Mesenchymal stem cell (in vitro differentiated cells and primary cell): Measurements from ENCODE around the gene RUNX2.
"Not testable (repeated sequence)": the region's sequence is repeated elsewhere in the genome, so short reads cannot be mapped to it uniquely, and the experiment has no call there.

Source experiments
- DNase-seq: peaks from one replicate; pipeline ENCODE4 v3.0.0-alpha.2; 2013
- H2AFZ ChIP-seq: one replicate; pipeline ENCODE4 v1.6.1; 2013; ENCODE audit warnings: low read depth, mild to moderate bottlenecking, control low read depth, inconsistent platforms, low read length, moderate library complexity
- H2AK5ac ChIP-seq: 2 replicates; pipeline ENCODE4 v1.6.1; 2013; ENCODE audit warnings: low read length, moderate library complexity, mild to moderate bottlenecking, inconsistent platforms; ENCODE audit not compliant: severe bottlenecking
- H2BK120ac ChIP-seq: one replicate; pipeline ENCODE4 v1.6.1; 2013; ENCODE audit warnings: low read depth, mild to moderate bottlenecking, inconsistent platforms, low read length, moderate library complexity
- H2BK12ac ChIP-seq, 2 experiments: one replicate each; pipeline ENCODE4 v1.6.1; 2013; ENCODE audit warnings: inconsistent platforms in 2 of 2, low read length in 2 of 2, mild to moderate bottlenecking in 2 of 2, moderate library complexity in 2 of 2, control low read depth in 1 of 2
- H2BK15ac ChIP-seq: one replicate; pipeline ENCODE4 v1.6.1; 2013; ENCODE audit warnings: mild to moderate bottlenecking, low read depth, inconsistent platforms; ENCODE audit not compliant: poor library complexity, severe bottlenecking
- H2BK5ac ChIP-seq: 2 replicates; pipeline ENCODE4 v1.6.1; 2013; ENCODE audit warnings: low read depth, mild to moderate bottlenecking, low read length, control low read depth, inconsistent platforms; ENCODE audit not compliant: poor library complexity, severe bottlenecking
- H3K14ac ChIP-seq, 2 experiments: one replicate each; pipeline ENCODE4 v1.6.1; 2013; ENCODE audit warnings: inconsistent platforms in 2 of 2, low read length in 2 of 2, control low read depth in 1 of 2, mild to moderate bottlenecking in 1 of 2, moderate library complexity in 1 of 2
- H3K18ac ChIP-seq, 2 experiments: one replicate each; pipeline ENCODE4 v1.6.1; 2013; ENCODE audit warnings: inconsistent platforms in 2 of 2, low read length in 2 of 2, control low read depth in 1 of 2, low read depth in 1 of 2, mild to moderate bottlenecking in 1 of 2
- H3K23ac ChIP-seq, 2 experiments: one replicate each; pipeline ENCODE4 v1.6.1; 2013; ENCODE audit warnings: inconsistent platforms in 2 of 2, low read length in 2 of 2, mild to moderate bottlenecking in 2 of 2, moderate library complexity in 2 of 2, control low read depth in 1 of 2
- H3K27ac ChIP-seq: 2 replicates; pipeline ENCODE4 v1.5.1; 2013; ENCODE audit warnings: mild to moderate bottlenecking, moderate library complexity, low read length, control low read depth, inconsistent platforms; ENCODE audit not compliant: poor library complexity, severe bottlenecking
- H3K27me3 ChIP-seq, 2 experiments: 2 replicates each; pipeline versions ENCODE4 v1.6.1 to v1.7.0; 2013; ENCODE audit warnings: low read length in 2 of 2, mild to moderate bottlenecking in 2 of 2, moderate library complexity in 2 of 2, control low read depth in 1 of 2, inconsistent platforms in 1 of 2; ENCODE audit not compliant: control insufficient read depth in 1 of 2, insufficient read depth in 1 of 2
- H3K36me3 ChIP-seq, 2 experiments: 2 replicates each; pipeline versions ENCODE4 v1.6.1 to v1.7.0; 2013; ENCODE audit warnings: low read length in 2 of 2, control low read depth in 1 of 2, inconsistent platforms in 1 of 2, low read depth in 1 of 2, mild to moderate bottlenecking in 1 of 2; ENCODE audit not compliant: insufficient read depth in 2 of 2, control insufficient read depth in 1 of 2
- H3K4ac ChIP-seq, 2 experiments: one replicate each; pipeline ENCODE4 v1.6.1; 2013; ENCODE audit warnings: inconsistent platforms in 2 of 2, low read length in 2 of 2, mild to moderate bottlenecking in 2 of 2, moderate library complexity in 2 of 2, control low read depth in 1 of 2, low read depth in 1 of 2
- H3K4me1 ChIP-seq: 2 replicates; pipeline ENCODE4 v1.6.1; 2013; ENCODE audit warnings: low read depth, low read length, control low read depth; ENCODE audit not compliant: control insufficient read depth, insufficient read depth
- H3K4me2 ChIP-seq: 2 replicates; pipeline ENCODE4 v1.6.1; 2013; ENCODE audit warnings: low read length, mild to moderate bottlenecking, inconsistent platforms; ENCODE audit not compliant: poor library complexity, severe bottlenecking
- H3K4me3 ChIP-seq, 2 experiments: 2 replicates each; pipeline versions ENCODE4 v1.5.1 to v1.7.0; 2013; ENCODE audit warnings: low read length in 2 of 2, mild to moderate bottlenecking in 2 of 2, control low read depth in 1 of 2, low read depth in 1 of 2; ENCODE audit not compliant: insufficient read depth in 1 of 2
- H3K79me1 ChIP-seq: replicated peaks from 2 replicates; pipeline ENCODE4 v1.6.1; 2013; ENCODE audit warnings: mild to moderate bottlenecking, control low read depth, low read length, inconsistent platforms; ENCODE audit not compliant: poor library complexity, severe bottlenecking
- H3K9ac ChIP-seq: 2 replicates; pipeline ENCODE4 v1.7.0; 2013; ENCODE audit warnings: mild to moderate bottlenecking, low read length, moderate library complexity
- H3K9me3 ChIP-seq: 2 replicates; pipeline ENCODE4 v1.7.0; 2013; ENCODE audit warnings: mild to moderate bottlenecking, low read length; ENCODE audit not compliant: control insufficient read depth
- H4K8ac ChIP-seq: one replicate; pipeline ENCODE4 v1.6.1; 2013; ENCODE audit warnings: inconsistent platforms, mild to moderate bottlenecking, low read length, moderate library complexity
- H4K91ac ChIP-seq: one replicate; pipeline ENCODE4 v1.6.1; 2013; ENCODE audit warnings: mild to moderate bottlenecking, low read length, inconsistent platforms
- WGBS: methylation state at CpG from one replicate; pipeline ENCODE4 v1.1.7; 2013; ENCODE audit warnings: mixed read lengths; 5-methylcytosine and 5-hydroxymethylcytosine counted together

The RUNX2 gene

GRCh38 chr6:45556828-45557227 is 228.7 kb downstream of the RUNX2 start:
- WGBS = 83% methylated on average over 4 of the region's 5 CpGs
- peak; percentile 34 for DNase-seq
- peaks cover 11% of the 10 kb centered on the region for H3K79me1 ChIP-seq

GRCh38 chr6:45557454-45557853 is 229.3 kb downstream of the RUNX2 start:
- Histone ChIP-seq H3K36me3 (peaks cover 0 to 3% of the 10 kb centered on the region in 2 experiments), H2BK15ac (no peak overlapping the region), H2BK120ac (peak overlapping the region; percentile 84), H3K14ac (no peak overlapping the region), H2BK5ac (no peak overlapping the region), H2BK12ac (no peak overlapping the region), H3K9ac (no peak overlapping the region), H3K18ac (peak overlapping the region in 1 of 2 experiments; percentile 95), H3K27me3 (no peaks in the 10 kb centered on the region), H3K4me3 (no peak overlapping the region), H3K23ac (no peak overlapping the region), H4K8ac (no peak overlapping the region), H3K4me1 (peaks cover 10% of the 10 kb centered on the region), H3K79me1 (peaks cover 10% of the 10 kb centered on the region), H3K4me2 (no peak overlapping the region), H2AFZ (no peak overlapping the region), H3K27ac (no peak overlapping the region), H4K91ac (no peak overlapping the region), H3K9me3 (no peaks in the 10 kb centered on the region), H3K4ac (no peak overlapping the region), H2AK5ac (no peak overlapping the region)
- WGBS = 100% methylated on average over 1 of the region's 2 CpGs
- no peak for DNase-seq

More at GRCh38 chr6:45556828-45557227, 228.7 kb downstream of the RUNX2 start:
- Histone ChIP-seq H3K27ac (no peak overlapping the region), H2AK5ac (no peak overlapping the region), H2BK12ac (peak overlapping the region; percentile 69 to 96), H3K4me1 (peaks cover 10% of the 10 kb centered on the region), H3K4me2 (no peak overlapping the region), H3K14ac (peak overlapping the region in 1 of 2 experiments; percentile 8), H3K23ac (no peak overlapping the region), H2BK120ac (peak overlapping the region; percentile 84), H4K8ac (peak overlapping the region; percentile 92), H3K4me3 (peak overlapping the region in 1 of 2 experiments; percentile 65), H2BK15ac (peak overlapping the region; percentile 71), H3K9me3 (no peaks in the 10 kb centered on the region), H3K27me3 (no peaks in the 10 kb centered on the region), H3K36me3 (peaks cover 0 to 3% of the 10 kb centered on the region in 2 experiments), H2BK5ac (no peak overlapping the region), H3K4ac (peak overlapping the region; percentile 62 to 90), H4K91ac (no peak overlapping the region), H3K9ac (peak overlapping the region; percentile 76), H3K18ac (peak overlapping the region; percentile 72 to 95), H2AFZ (no peak overlapping the region)

GRCh38 chr6:45558858-45559257 is 230.7 kb downstream of the RUNX2 start:
- Histone ChIP-seq H3K4me1 (peaks cover 8% of the 10 kb centered on the region), H3K4me2 (no peak overlapping the region), H4K8ac (no peak overlapping the region), H2BK120ac (no peak overlapping the region), H3K79me1 (peaks cover 4% of the 10 kb centered on the region), H2AFZ (no peak overlapping the region), H3K27ac (no peak overlapping the region), H3K9me3 (no peaks in the 10 kb centered on the region), H2BK5ac (no peak overlapping the region), H3K9ac (no peak overlapping the region), H3K23ac (no peak overlapping the region), H2BK12ac (peak overlapping the region in 1 of 2 experiments; percentile 32), H3K18ac (no peak overlapping the region), H3K27me3 (no peaks in the 10 kb centered on the region), H3K4ac (no peak overlapping the region), H3K14ac (no peak overlapping the region), H4K91ac (no peak overlapping the region), H2BK15ac (no peak overlapping the region), H3K36me3 (peaks cover 0 to 3% of the 10 kb centered on the region in 2 experiments), H3K4me3 (no peak overlapping the region), H2AK5ac (no peak overlapping the region)
- DNase-seq = no peak

GRCh38 chr6:45560321-45560820 is 232.2 kb downstream of the RUNX2 start:
- not testable (repeated sequence) for H3K9ac ChIP-seq, H4K91ac ChIP-seq, H2BK120ac ChIP-seq, H2AFZ ChIP-seq, H3K4ac ChIP-seq, H3K27me3 ChIP-seq, H3K4me2 ChIP-seq, H2BK15ac ChIP-seq, H3K4me1 ChIP-seq, H3K4me3 ChIP-seq, H3K23ac ChIP-seq, H2BK5ac ChIP-seq, H2AK5ac ChIP-seq, H2BK12ac ChIP-seq, H3K79me1 ChIP-seq, DNase-seq, H3K9me3 ChIP-seq, H4K8ac ChIP-seq, H3K27ac ChIP-seq, H3K18ac ChIP-seq, H3K36me3 ChIP-seq, H3K14ac ChIP-seq
- 92% methylated on average over 1 of the region's 3 CpGs for WGBS
